COLO668 (cell line): ENCODE results near the gene GSTO1.

Experiments
- DNase-seq: peaks from one replicate; lab custom pipeline; 2025; ENCODE audit not compliant: unreplicated experiment; lab: John Stamatoyannopoulos, UW

GSTO1 gene

DNA sequence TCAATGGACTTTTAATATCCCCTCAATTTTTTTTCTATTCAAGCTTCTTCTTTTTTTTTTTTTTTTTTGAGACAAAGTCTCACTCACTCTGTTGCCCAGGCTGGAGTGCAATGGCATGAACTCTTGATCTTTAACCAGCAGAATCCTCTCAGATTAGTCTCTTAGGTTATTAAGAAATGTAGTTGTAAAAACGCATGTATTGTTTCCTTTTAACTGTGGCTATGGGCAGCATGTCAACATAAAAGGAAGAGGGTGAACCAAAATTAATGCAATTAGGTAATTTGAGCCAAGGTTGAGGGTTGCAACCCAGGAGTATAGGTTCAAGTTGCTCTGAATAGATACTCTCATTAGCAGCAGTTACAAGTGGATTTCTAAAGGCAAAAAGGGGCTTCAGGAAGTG lies 4.3 kb upstream of the GSTO1 start:
- DNase-seq = no peak

GRCh38 chr10:104251443-104251842 lies 3.2 kb upstream of the GSTO1 start:
- no peak for DNase-seq

DNA sequence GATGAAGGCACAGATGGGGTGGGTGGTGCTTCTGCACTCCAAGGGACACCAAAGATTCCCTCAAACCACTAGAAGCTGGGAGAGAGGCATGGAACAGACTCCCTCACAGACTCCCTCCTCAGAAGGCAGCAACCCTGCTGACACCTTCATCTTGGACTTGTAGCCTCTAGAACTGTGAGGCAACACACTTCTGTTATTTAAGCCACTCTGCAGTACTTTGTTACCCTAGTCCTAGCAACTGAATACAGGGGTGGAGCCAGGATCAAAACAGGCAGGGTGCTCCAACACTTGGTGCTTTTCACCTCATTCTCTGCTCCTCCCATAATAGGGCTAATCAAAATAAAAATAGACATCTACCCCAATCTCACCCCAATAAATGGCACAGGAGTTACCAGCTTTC lies 2.3 kb upstream of the GSTO1 start:
- DNase-seq = no peak

- no peak for DNase-seq
Observed at GRCh38 chr10:104253106-104253505, 1.6 kb upstream of the GSTO1 start.

DNA sequence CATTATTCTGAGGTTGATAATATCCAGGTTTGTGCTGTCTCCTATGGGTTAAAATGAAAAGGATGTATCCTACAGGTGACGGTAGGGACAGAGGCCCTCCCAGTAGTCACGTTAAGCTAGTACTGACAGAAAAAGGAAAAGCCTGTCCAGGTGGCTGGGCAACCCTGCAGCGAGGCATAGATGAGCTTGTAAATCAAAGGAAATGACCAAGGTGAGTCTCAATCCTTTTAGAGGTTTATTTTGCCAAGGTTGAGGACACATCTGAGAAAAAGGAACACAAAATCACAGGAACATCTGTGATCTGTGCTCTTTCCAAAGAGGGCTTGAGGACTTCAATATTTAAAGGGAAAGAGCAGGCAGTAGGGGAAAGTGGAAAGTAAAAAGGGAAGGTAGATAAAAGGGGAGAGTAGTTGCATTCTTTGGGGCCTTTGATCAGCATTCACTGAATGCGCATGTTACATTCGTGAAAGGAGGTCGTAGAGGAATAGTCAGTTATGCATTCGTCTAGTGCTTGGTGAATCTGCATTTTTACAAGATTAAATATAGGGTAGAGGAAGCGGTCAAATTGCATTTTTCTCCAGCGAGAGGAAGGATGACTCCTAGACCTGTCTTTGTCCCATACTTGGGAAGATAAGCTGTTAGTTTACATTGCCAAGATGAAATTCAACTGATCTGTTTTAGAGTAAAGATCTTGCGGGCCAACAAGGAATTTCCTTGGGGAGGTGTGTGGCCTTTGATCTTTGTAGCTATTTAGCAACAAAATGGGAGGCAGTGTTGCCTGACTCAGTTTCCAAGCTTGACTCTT lies 884 bp upstream of the GSTO1 start:
- no peak for DNase-seq

DNA sequence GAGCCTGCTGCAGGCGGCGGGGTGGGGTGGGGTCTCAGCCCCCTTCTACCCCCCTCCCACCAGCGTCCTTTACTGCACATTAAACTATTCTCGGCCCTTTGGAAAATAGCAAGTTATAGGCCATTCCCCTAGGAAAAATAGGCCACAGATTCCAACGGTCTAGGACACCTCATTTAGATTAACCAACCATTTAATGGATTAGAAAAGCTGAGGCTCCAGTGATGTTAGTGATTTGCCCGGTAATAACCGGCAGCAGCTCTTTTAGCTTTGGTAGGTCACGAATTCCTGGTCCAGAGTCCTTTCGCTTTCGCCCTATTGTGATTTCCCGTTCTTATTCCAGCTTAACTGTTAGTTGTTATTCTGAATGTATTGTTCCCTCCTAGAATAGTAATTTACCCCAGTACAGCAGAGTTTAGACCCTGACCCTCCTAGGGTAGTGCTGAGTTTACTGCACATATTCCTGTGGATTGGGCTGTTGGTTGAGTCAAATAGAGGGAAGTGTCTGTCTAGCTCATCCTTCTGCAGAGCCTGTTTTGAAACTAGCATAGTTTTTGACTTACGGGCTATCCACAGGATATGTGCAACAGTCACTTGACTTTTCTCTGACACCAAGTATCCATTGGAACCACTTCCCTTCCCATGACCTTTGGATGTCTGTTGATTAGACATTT lies 754 bp downstream of the GSTO1 start:
- peak; percentile 7 for DNase-seq

DNA sequence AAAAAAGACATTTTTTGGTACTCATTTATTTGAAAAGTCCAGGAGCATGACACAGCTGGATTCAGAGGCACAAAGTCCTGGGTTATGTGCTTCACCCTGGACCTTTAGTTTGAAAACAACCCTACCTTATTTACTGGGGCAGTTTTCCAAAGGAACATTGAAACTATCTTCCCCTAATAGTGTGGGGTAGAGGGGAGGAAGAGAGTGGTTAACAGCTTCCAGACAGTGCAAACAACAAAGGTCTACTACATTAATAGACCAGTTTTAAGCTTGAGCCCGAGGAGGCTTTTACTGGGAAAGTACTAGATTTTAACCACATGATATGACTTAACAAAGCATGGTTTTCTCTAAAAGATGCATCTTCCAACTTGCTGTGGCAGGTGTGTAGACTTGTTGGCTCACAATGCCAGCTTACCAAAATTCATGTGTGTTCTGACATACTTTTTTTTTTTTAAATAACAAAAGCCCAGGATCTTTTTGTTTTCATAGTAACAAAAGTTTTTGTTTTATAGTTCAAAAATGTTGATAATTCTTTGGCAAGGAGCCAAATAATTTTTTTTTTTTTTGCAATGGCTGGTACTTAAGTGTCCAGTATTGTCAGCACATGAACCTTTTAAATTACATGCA lies 1.8 kb downstream of the GSTO1 start:
- DNase-seq = no peak

- no peak for DNase-seq
Observed at GRCh38 chr10:104257235-104257634, 2.5 kb downstream of the GSTO1 start.

DNA sequence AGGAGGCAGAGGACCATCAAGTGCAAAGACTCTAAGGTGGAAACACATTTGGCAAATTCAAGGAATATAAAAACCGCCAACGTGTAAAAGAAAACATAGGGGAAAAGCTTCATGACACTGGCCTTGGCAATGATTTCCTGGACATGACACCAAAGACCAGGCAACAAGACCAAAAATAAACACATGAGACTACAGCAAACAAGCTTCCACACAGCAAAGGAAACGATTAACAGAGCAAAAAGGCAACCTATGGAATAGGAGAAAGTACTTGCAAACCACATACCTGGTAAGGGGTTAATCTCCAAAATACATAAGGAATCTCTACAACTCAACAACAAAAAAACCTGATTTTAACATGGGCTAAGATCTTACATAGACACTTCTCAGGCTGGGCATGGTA lies 3.5 kb downstream of the GSTO1 start:
- no peak for DNase-seq

GRCh38 chr10:104259456-104259855 lies 4.8 kb downstream of the GSTO1 start:
- DNase-seq = no peak

- DNase-seq = no peak
Observed at GRCh38 chr10:104259999-104260774, 5.5 kb downstream of the GSTO1 start.

- no peak for DNase-seq
Observed at GRCh38 chr10:104260775-104261115, 6.1 kb downstream of the GSTO1 start.

DNA sequence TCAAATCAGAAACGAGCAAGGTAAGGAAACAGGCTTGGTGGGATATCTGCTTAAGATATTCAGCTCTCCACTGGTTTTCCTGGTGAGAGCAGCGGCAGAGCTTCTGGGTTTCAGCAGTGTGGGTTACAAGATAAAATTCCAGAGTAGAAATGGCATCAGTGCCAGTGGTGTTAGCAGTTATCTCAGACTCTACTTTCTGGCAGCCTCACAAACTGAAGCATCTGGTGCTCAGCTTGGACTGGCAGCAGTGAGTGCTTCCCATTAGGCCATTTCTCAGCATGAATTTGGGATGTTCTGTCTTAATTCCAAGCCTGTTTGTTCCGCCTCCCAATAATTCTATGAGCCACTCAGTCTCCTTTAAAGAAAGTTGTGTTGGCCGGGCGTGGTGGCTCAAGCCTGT lies 7.4 kb downstream of the GSTO1 start:
- no peak for DNase-seq

- no peak for DNase-seq
Observed at GRCh38 chr10:104264783-104265182, 10.1 kb downstream of the GSTO1 start.

DNA sequence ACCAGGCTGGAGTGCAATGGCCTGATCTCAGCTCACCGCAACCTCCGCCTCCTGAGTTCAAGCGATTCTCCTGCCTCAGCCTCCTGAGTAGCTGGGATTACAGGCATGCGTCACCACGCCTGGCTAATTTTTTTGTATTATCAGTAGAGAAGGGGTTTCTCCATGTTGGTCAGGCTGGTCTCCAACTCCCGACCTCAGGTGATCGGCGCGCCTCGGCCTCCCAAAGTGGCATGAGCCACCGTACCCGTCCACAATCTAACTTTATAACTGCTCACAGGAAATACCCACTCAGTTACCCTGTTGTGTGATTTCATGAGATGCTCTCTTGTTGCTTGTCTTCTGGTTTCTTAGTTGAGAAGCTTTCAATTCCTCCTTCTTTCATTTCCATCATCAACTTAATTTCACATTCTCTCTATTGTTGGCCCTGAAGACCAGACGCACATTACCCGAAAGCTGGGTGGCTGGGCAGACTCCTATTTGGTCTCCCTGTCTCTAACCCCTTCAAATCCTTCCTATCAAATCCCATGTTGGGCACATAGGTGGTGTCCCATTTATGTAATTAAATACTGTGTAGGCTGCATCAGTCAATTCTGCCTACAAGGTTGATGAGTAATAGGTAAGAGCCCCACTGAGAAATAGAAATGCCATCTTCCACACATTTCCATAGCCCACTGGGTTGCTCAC lies 13.2 kb downstream of the GSTO1 start:
- DNase-seq = no peak

DNA sequence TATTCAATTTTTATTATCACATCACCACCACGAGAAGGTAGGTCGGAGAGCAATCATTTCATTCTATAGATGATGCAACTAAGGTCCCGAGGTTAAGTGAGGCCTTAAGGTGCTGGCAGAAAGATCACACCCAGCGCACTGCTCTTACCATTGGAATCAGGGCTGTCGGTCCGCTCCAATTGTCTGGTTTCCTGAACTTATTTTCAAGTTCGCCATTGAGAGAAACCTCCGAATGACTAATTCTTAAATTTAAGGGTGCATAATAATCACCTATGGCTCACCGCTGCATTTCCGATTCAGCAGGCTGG lies 13.7 kb downstream of the GSTO1 start:
- no peak for DNase-seq

DNA sequence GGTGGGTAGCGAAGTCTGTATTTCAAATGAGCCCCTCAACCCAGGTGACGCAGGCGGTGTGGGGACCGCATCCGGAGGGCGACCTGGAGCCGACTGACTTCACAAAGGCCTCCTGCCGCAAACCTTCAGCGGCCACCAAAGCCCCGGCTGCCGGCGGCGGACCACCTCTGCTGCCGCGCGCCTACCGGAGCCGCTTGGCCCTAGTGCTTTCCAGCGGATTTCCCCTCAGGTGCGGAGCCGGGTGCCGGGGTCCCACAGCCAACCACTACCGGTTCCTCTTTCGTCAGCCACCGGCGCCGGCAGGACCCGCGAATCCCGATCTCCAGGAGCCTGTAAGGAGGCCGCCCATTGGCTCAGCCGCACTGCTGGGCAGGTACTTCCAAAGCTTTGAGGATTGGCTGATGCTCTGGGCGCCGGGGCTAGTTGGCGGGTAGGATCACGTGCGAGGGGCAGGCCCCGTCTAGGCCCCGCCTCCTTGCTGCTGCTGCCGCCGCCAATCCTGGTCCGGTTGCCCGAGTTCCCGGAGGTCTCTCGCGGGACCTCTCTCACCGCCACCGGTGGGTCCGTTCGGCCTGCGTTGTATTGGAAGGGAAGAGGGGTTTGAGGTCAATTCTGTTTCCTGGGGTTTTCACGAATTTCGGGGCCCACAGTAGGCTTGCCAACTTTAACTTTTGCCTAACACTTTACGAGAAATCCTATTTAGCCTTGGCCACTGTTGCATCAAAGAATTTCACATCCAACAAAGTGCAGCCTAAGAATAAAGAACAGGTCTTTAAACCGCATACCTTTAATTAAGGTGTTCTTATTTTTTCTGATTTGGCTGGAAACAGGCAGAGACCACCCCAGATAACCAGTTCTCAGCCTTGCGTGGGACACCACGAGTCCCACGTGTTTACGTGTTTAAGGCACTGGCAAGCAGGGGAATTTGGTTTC lies 14.3 kb downstream of the GSTO1 start, which contains the start of gene GSTO2:
Gene GSTO2, plus strand, starts transcription at position 472 of the 933 bp plus-strand sequence. CDS start 5,732 bp downstream, outside the sequence.
- DNase-seq = peak; percentile 95

DNA sequence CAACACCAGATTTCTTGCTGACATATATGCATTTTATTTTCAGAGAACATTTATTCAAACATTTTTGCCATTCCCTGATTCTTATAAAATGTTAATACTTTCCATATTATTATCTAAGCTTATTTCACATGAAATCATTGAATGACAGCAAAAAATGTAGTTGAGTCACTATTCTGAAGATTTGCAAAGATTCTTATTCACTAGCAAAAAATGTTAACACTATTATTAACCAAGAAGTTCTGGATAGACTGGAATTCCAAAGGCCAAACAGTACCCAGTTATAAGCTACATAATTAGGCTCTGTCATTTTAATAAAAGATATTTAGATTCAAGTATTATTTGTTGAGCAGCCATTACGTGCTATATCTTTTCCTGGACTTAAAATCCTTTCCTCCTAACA lies 18.6 kb downstream of the GSTO1 start:
- DNase-seq = no peak

- DNase-seq = no peak
Observed at GRCh38 chr10:104273899-104274575, 19.3 kb downstream of the GSTO1 start.
